HepG2 (cell line): ENCODE results near the gene RAD9A. TPM values are rescaled to one million over a fixed set of nuclear protein-coding genes. Genes with fewer than 3 reads are reported as not detected.

ENCODE experiments used
- ESRRA ChIP-seq: sonication (generic); formaldehyde crosslinking; IDR thresholded peaks from 2 replicates; pipeline ENCODE4 v1.5.1; 2020; ENCODE audit warnings: mild to moderate bottlenecking, low read depth, missing genetic modification reagents
- MEF2D ChIP-seq: sonication (generic); formaldehyde crosslinking; IDR thresholded peaks from 2 replicates; pipeline ENCODE4 v1.5.1; 2020; ENCODE audit warnings: mild to moderate bottlenecking, missing genetic modification reagents
- NFYB ChIP-seq: sonication (generic); formaldehyde crosslinking; IDR thresholded peaks from 2 replicates; pipeline ENCODE4 v1.4.0; 2020; ENCODE audit warnings: missing genetic modification reagents
- NR2F1 ChIP-seq, 2 experiments: fragments of 450-650 bp in 1 of 2; formaldehyde crosslinking in 1 of 2; IDR thresholded peaks; 2 replicates each; pipeline versions ENCODE4 v1.5.0 to v1.6.1; 2016 to 2020; ENCODE audit warnings: mild to moderate bottlenecking in 1 of 2, missing compliant biosample characterization in 1 of 2, missing genetic modification reagents in 1 of 2, moderate library complexity in 1 of 2
- ZMYM3 ChIP-seq: sonication (generic); formaldehyde crosslinking; IDR thresholded peaks from 2 replicates; pipeline ENCODE4 v1.5.1; 2020; ENCODE audit warnings: mild to moderate bottlenecking, missing genetic modification reagents
- ZNF12 ChIP-seq: sonication (generic); formaldehyde crosslinking; IDR thresholded peaks from 2 replicates; pipeline ENCODE4 v1.5.0; 2020; ENCODE audit warnings: missing genetic modification reagents
- ZNF563 ChIP-seq: sonication (generic); formaldehyde crosslinking; IDR thresholded peaks from 2 replicates; pipeline ENCODE4 v1.8.0; 2022; ENCODE audit warnings: mild to moderate bottlenecking, moderate library complexity, missing genetic modification reagents
- ZNF629 ChIP-seq: sonication (generic); formaldehyde crosslinking; conservative IDR thresholded peaks from 2 replicates; pipeline ENCODE4 v1.5.0; 2020; ENCODE audit warnings: missing genetic modification reagents
- polyA plus RNA-seq, 8 experiments: library from polyadenylated mRNA; depleted of rRNA in 3 of 8; stranded (reverse) in 7 of 8; unstranded in 1 of 8; fragments of >200 nt; fragmentation: Illumina TruSeq in 4 of 8; extraction: Trizol in 4 of 8; gene quantifications; 2 replicates each; pipeline versions ENCODE4 v1.2.1 to v1.2.3, GENCODE V29; 2011 to 2016; ENCODE audit warnings: low read depth in 4 of 8, missing spikeins in 1 of 8, mixed read lengths in 1 of 8; ENCODE audit not compliant: insufficient read depth in 1 of 8
- total RNA-seq, 5 experiments: library from RNA; depleted of rRNA; stranded (reverse); fragments of >200 nt; fragmentation: Illumina TruSeq; extraction: Trizol; gene quantifications; 2 replicates each; pipeline ENCODE4 v1.2.3, GENCODE V29; 2016; ENCODE audit warnings: low read depth in 1 of 5
- TF ChIP-seq, protein P1 (sequence below): sonication (generic); formaldehyde crosslinking; IDR thresholded peaks from one replicate; pipeline ENCODE4 v1.5.1; 2020; ENCODE audit warnings: mild to moderate bottlenecking, missing genetic modification reagents; ENCODE audit errors: not compliant biosample characterization
- TF ChIP-seq, protein P2 (sequence below): sonication (generic); formaldehyde crosslinking; IDR thresholded peaks from 2 replicates; pipeline ENCODE4 v1.8.1; 2023; ENCODE audit warnings: missing genetic modification reagents, mild to moderate bottlenecking, borderline replicate concordance
- TF ChIP-seq, protein P3 (sequence below): sonication (generic); formaldehyde crosslinking; IDR thresholded peaks from 2 replicates; pipeline ENCODE4 v1.4.0; 2020; ENCODE audit warnings: missing genetic modification reagents
- TF ChIP-seq, protein P4 (sequence below): sonication (generic); formaldehyde crosslinking; IDR thresholded peaks from 2 replicates; pipeline ENCODE4 v1.5.1; 2020; ENCODE audit warnings: mild to moderate bottlenecking, moderate library complexity, missing genetic modification reagents
- TF ChIP-seq, protein P5 (sequence below): sonication (generic); formaldehyde crosslinking; IDR thresholded peaks from 2 replicates; pipeline ENCODE4 v1.4.0; 2020; ENCODE audit warnings: missing genetic modification reagents; ENCODE audit errors: not compliant biosample characterization

RAD9A gene
- total and polyA plus RNA-seq, 2 of the 13 experiments (the other 11 are each of a cell fraction or from before 2014, with no cell fraction given) = 10.1 to 15.7 TPM

DNA sequence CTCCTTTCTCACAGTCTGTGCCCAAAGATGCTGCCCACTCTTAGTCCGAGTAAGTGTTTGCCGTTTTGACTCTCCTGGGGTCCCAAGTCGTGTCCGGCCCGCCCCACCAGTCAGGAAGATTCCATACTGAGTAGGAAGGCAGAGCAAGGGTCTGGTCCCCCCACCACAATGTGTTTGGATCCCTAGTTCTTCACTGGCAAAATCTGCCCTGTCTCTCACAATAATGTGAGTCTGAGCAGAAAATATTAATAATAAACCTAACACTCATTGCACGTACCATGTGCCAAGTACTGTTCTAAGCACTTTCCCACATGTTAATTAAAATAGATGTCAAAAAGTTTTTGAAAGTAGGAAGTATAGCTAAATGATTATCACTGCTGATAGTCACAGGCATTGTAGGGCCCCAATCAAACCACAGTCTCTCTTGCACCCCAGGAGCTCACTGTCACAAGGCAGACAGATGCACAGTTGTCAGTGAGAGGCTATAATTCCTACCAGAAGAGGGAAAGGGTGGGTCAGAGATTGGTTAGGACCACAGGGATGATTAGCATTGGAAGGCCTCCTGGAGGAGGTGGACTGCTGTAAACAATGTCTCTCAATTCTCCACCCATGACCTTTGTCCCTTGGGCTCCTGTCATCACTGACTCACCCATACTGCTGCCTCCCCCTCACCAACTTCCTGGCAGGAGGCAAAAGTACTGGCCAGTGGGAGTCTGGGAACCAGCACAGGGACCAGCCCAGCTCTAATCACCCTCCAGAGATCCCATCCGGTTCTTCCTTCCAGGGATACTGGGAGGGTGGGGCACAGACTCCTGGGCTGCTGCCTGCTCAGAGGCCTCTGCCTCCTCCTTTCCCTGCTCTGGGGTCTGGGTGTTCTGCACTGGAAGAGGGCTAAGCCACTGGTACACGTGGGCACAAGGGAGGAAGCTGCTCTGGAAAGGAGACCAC, 37.4 kb upstream of the RAD9A start (continued):
- TF ChIP-seq, protein P1, sequence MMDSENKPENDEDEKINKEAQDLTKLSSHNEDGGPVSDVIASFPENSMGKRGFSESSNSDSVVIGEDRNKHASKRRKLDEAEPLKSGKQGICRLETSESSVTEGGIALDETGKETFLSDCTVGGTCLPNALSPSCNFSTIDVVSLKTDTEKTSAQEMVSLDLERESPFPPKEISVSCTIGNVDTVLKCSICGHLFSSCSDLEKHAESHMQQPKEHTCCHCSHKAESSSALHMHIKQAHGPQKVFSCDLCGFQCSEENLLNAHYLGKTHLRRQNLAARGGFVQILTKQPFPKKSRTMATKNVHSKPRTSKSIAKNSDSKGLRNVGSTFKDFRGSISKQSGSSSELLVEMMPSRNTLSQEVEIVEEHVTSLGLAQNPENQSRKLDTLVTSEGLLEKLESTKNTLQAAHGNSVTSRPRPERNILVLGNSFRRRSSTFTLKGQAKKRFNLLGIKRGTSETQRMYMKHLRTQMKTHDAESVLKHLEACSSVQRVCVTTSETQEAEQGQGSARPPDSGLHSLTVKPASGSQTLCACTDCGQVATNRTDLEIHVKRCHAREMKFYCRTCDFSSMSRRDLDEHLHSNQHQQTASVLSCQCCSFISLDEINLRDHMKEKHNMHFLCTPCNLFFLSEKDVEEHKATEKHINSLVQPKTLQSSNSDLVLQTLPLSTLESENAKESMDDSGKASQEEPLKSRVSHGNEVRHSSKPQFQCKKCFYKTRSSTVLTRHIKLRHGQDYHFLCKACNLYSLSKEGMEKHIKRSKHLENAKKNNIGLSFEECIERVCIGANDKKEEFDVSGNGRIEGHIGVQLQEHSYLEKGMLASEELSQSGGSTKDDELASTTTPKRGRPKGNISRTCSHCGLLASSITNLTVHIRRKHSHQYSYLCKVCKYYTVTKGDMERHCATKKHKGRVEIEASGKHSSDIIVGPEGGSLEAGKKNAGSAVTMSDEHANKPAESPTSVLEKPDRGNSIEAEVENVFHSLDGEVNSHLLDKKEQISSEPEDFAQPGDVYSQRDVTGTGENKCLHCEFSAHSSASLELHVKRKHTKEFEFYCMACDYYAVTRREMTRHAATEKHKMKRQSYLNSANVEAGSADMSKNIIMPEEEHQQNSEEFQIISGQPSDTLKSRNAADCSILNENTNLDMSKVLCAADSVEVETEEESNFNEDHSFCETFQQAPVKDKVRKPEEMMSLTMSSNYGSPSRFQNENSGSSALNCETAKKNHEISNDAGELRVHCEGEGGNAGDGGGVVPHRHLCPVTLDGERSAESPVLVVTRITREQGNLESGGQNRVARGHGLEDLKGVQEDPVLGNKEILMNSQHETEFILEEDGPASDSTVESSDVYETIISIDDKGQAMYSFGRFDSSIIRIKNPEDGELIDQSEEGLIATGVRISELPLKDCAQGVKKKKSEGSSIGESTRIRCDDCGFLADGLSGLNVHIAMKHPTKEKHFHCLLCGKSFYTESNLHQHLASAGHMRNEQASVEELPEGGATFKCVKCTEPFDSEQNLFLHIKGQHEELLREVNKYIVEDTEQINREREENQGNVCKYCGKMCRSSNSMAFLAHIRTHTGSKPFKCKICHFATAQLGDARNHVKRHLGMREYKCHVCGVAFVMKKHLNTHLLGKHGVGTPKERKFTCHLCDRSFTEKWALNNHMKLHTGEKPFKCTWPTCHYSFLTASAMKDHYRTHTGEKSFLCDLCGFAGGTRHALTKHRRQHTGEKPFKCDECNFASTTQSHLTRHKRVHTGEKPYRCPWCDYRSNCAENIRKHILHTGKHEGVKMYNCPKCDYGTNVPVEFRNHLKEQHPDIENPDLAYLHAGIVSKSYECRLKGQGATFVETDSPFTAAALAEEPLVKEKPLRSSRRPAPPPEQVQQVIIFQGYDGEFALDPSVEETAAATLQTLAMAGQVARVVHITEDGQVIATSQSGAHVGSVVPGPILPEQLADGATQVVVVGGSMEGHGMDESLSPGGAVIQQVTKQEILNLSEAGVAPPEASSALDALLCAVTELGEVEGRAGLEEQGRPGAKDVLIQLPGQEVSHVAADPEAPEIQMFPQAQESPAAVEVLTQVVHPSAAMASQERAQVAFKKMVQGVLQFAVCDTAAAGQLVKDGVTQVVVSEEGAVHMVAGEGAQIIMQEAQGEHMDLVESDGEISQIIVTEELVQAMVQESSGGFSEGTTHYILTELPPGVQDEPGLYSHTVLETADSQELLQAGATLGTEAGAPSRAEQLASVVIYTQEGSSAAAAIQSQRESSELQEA (CRISPR knock-in tag) = no peak
- TF ChIP-seq MEF2D (peak; percentile 81; the same call in 1 of the 2 replicates), ZNF629 (CRISPR knock-in tag) (0 out of 2 replicates have a peak, but pooled peaks have one; percentile 26), ZNF563 (CRISPR knock-in tag) (0 out of 2 replicates have a peak, but pooled peaks have one; percentile 90), ESRRA (CRISPR knock-in tag) (0 out of 2 replicates have a peak, but pooled peaks have one; percentile 24), NFYB (peak; percentile 52; the same call in 1 of the 2 replicates), NR2F1 (CRISPR knock-in tag; IDR thresholded peaks at IDR 0.05) (peak; percentile 58 to 70; a peak in 2 of 4 replicates), ZMYM3 (peak; percentile 81), ZNF12 (CRISPR knock-in tag) (peak; percentile 72; the same call in 1 of the 2 replicates)
- TF ChIP-seq, protein P2, sequence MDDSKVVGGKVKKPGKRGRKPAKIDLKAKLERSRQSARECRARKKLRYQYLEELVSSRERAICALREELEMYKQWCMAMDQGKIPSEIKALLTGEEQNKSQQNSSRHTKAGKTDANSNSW (CRISPR knock-in tag) = no peak
- TF ChIP-seq, protein P3, sequence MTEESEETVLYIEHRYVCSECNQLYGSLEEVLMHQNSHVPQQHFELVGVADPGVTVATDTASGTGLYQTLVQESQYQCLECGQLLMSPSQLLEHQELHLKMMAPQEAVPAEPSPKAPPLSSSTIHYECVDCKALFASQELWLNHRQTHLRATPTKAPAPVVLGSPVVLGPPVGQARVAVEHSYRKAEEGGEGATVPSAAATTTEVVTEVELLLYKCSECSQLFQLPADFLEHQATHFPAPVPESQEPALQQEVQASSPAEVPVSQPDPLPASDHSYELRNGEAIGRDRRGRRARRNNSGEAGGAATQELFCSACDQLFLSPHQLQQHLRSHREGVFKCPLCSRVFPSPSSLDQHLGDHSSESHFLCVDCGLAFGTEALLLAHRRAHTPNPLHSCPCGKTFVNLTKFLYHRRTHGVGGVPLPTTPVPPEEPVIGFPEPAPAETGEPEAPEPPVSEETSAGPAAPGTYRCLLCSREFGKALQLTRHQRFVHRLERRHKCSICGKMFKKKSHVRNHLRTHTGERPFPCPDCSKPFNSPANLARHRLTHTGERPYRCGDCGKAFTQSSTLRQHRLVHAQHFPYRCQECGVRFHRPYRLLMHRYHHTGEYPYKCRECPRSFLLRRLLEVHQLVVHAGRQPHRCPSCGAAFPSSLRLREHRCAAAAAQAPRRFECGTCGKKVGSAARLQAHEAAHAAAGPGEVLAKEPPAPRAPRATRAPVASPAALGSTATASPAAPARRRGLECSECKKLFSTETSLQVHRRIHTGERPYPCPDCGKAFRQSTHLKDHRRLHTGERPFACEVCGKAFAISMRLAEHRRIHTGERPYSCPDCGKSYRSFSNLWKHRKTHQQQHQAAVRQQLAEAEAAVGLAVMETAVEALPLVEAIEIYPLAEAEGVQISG (CRISPR knock-in tag) = peak; percentile 52
- TF ChIP-seq, protein P4, sequence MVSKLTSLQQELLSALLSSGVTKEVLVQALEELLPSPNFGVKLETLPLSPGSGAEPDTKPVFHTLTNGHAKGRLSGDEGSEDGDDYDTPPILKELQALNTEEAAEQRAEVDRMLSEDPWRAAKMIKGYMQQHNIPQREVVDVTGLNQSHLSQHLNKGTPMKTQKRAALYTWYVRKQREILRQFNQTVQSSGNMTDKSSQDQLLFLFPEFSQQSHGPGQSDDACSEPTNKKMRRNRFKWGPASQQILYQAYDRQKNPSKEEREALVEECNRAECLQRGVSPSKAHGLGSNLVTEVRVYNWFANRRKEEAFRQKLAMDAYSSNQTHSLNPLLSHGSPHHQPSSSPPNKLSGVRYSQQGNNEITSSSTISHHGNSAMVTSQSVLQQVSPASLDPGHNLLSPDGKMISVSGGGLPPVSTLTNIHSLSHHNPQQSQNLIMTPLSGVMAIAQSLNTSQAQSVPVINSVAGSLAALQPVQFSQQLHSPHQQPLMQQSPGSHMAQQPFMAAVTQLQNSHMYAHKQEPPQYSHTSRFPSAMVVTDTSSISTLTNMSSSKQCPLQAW (CRISPR knock-in tag) = peak; percentile 88
- TF ChIP-seq, protein P5, sequence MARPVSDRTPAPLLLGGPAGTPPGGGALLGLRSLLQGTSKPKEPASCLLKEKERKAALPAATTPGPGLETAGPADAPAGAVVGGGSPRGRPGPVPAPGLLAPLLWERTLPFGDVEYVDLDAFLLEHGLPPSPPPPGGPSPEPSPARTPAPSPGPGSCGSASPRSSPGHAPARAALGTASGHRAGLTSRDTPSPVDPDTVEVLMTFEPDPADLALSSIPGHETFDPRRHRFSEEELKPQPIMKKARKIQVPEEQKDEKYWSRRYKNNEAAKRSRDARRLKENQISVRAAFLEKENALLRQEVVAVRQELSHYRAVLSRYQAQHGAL = no peak
